Panc1 (cell line): ENCODE results near the gene SETDB1. TPM values are rescaled to one million over a fixed set of nuclear protein-coding genes. Genes with fewer than 3 reads are reported as not detected.
A peak's percentile ranks its signal among the peaks of the same experiment; 100 is the strongest.

Experiments used
- ATAC-seq: fragments of 200-7000 bp; cut with Tn5 transposase; 2 replicates; pipeline ENCODE4 v1.9.1; 2020; ENCODE audit warnings: mild to moderate bottlenecking, moderate library complexity
- BruUV-seq: library from RNA; stranded (reverse); fragments of 400-500 nt; replicated peaks from 2 replicates; lab custom pipeline; 2021; lab: Mats Ljungman, UMichigan
- CTCF ChIA-PET: fragments of 300-600 bp; sonication (Branson Sonifier 250); formaldehyde crosslinking; loops from one replicate; lab custom pipeline; 2022; ENCODE audit warnings: antibody characterized with exemption; lab: Charles Lee
- POLR2A ChIA-PET: fragments of 300-600 bp; sonication (Branson Sonifier 250); formaldehyde crosslinking; loops from one replicate; lab custom pipeline; 2022; ENCODE audit warnings: antibody characterized with exemption; lab: Charles Lee
- DNase-seq: peaks from one replicate; pipeline ENCODE4 v3.0.0-alpha.2; 2010; ENCODE audit warnings: low read depth, low spot score
- H3K27ac ChIP-seq: 2 replicates; pipeline ENCODE4 v1.5.1; 2011; ENCODE audit warnings: mild to moderate bottlenecking, low read length, inconsistent platforms
- H3K27me3 ChIP-seq: fragments of 200-500 bp; sonication (Bioruptor generic); 2 replicates; pipeline ENCODE4 v1.6.0; 2014; ENCODE audit warnings: low read length, inconsistent platforms; ENCODE audit not compliant: control insufficient read depth, insufficient read depth
- H3K36me3 ChIP-seq: fragments of 200-500 bp; sonication (Bioruptor generic); 2 replicates; pipeline ENCODE4 v1.5.1; 2014; ENCODE audit warnings: inconsistent platforms, mild to moderate bottlenecking, low read length, moderate library complexity; ENCODE audit not compliant: control insufficient read depth, insufficient read depth
- H3K4me1 ChIP-seq: 2 replicates; pipeline ENCODE4 v1.5.1; 2011; ENCODE audit warnings: inconsistent platforms, mild to moderate bottlenecking, low read length, moderate library complexity; ENCODE audit not compliant: control insufficient read depth, insufficient read depth
- H3K4me3 ChIP-seq, 2 experiments: 2 replicates each; pipeline ENCODE4 v1.5.1; 2011 to 2012; ENCODE audit warnings: low read depth in 2 of 2, low read length in 2 of 2, mild to moderate bottlenecking in 2 of 2, inconsistent platforms in 1 of 2, moderate library complexity in 1 of 2
- H3K9me3 ChIP-seq: fragments of 200-500 bp; sonication (Bioruptor generic); 2 replicates; pipeline ENCODE4 v1.5.1; 2014; ENCODE audit warnings: low read depth, mild to moderate bottlenecking, inconsistent platforms, low read length, moderate library complexity; ENCODE audit not compliant: control insufficient read depth, insufficient read depth
- CTCF ChIP-seq: fragments of 450-650 bp; IDR thresholded peaks from 2 replicates; pipeline ENCODE4 v1.5.1; 2017; ENCODE audit warnings: mild to moderate bottlenecking
- POLR2AphosphoS5 ChIP-seq: IDR thresholded peaks from 2 replicates; pipeline ENCODE4 v1.6.1; 2012; ENCODE audit warnings: mild to moderate bottlenecking, low read depth, low read length, moderate library complexity
- REST ChIP-seq, 2 experiments: IDR thresholded peaks; 2 replicates each; pipeline ENCODE4 v1.6.1; 2011 to 2012; ENCODE audit warnings: low read depth in 2 of 2, control low read depth in 1 of 2, low read length in 1 of 2, mild to moderate bottlenecking in 1 of 2, moderate library complexity in 1 of 2; ENCODE audit not compliant: insufficient read depth in 1 of 2
- SIN3A ChIP-seq: IDR thresholded peaks from 2 replicates; pipeline ENCODE4 v1.6.1; 2012; ENCODE audit warnings: low read depth, mild to moderate bottlenecking, low read length, moderate library complexity, borderline replicate concordance; ENCODE audit not compliant: insufficient read depth
- TCF7L2 ChIP-seq: IDR thresholded peaks from 2 replicates; pipeline ENCODE4 v1.6.1; 2011; ENCODE audit warnings: mild to moderate bottlenecking, low read depth, low read length, inconsistent platforms
- in situ Hi-C: cut with HindIII; loops from 2 replicates; pipeline ENCODE4 v1.10.0; 2016; ENCODE audit warnings: low sequenced_read_pairs, low pct_unique_long_range_greater_than_20kb
- intact Hi-C: fragments of 100-400 bp; cut with micrococcal nuclease; formaldehyde crosslinking; loops from one replicate; pipeline ENCODE4 v1.10.0; 2022; ENCODE audit not compliant: unreplicated experiment
- total RNA-seq: library from RNA; stranded (reverse); gene quantifications from one replicate; pipeline ENCODE4 v1.2.1, GENCODE V29; 2021; ENCODE audit not compliant: unreplicated experiment

Gene SETDB1
- total RNA-seq, 1 experiment from 2014 or later = 43.3 TPM

GRCh38 chr1:150964164-150964489, 38.0 kb downstream of the SETDB1 start:
- intact Hi-C loops = no loop called here
- TF ChIP-seq CTCF (no peak), TCF7L2 (no peak), REST (IDR thresholded peaks at IDR 0.05; ENCODE audit: insufficient read depth in 1 of 2, low read depth in 2 of 2, low read length in 1 of 2) (no peak), SIN3A (no peak), POLR2AphosphoS5 (no peak)
- Histone ChIP-seq H3K27me3 (no peaks in the 10 kb centered on the region), H3K4me3 (no peak overlapping the region), H3K36me3 (peaks cover 37% of the 10 kb centered on the region), H3K9me3 (no peaks in the 10 kb centered on the region), H3K27ac (no peak overlapping the region), H3K4me1 (peaks cover 7% of the 10 kb centered on the region; the same call in 1 of the 2 replicates)
- in situ Hi-C loops = no loop called here
- ChIA-PET POLR2A (no interaction called here), CTCF (no interaction called here)
- DNase-seq (no peak), ATAC-seq (no peak)
- no TSS peak for BruUV-seq

- BruUV-seq = TSS peak; percentile 65
- TF ChIP-seq SIN3A = no peak
- no peak for TF ChIP-seq POLR2AphosphoS5
- no peak for ATAC-seq
- Histone ChIP-seq H3K36me3 (peaks cover 37% of the 10 kb centered on the region), H3K4me3 (no peak overlapping the region), H3K27me3 (no peaks in the 10 kb centered on the region), H3K27ac (no peak overlapping the region), H3K4me1 (peaks cover 12% of the 10 kb centered on the region; the same call in 1 of the 2 replicates), H3K9me3 (no peaks in the 10 kb centered on the region)
- CTCF ChIA-PET = interaction anchor here (0.6 kb wide), 1 partner anchor 10 kb away, joined by 4 read pairs; no protein-coding TSS in a partner anchor
- DNase-seq = no peak
- intact Hi-C loops = no loop called here
- POLR2A ChIA-PET = no interaction called here
- in situ Hi-C loops = no loop called here
Measured at GRCh38 chr1:150965605-150966004, 39.4 kb downstream of the SETDB1 start.

- ChIA-PET POLR2A (no interaction called here), CTCF (interaction anchor here (0.6 kb wide), 1 partner anchor 10 kb away, joined by 4 read pairs; no protein-coding TSS in a partner anchor)
- in situ Hi-C loops = no loop called here
Measured at GRCh38 chr1:150966011-150966410, 39.8 kb downstream of the SETDB1 start.

More at GRCh38 chr1:150966011-150966410, 39.8 kb downstream of the SETDB1 start:
- Histone ChIP-seq H3K9me3 (no peaks in the 10 kb centered on the region), H3K4me1 (peaks cover 16% of the 10 kb centered on the region), H3K27me3 (no peaks in the 10 kb centered on the region), H3K27ac (peak overlapping the region; percentile 6; the same call in 1 of the 2 replicates), H3K4me3 (no peak overlapping the region), H3K36me3 (peaks cover 37% of the 10 kb centered on the region)
- intact Hi-C loops = no loop called here
- BruUV-seq = no TSS peak
- ATAC-seq = no peak
- TF ChIP-seq TCF7L2 (no peak), POLR2AphosphoS5 (peak; percentile 23; the same call in 1 of the 2 replicates), SIN3A (no peak), REST (IDR thresholded peaks at IDR 0.05; ENCODE audit: insufficient read depth in 1 of 2, low read depth in 2 of 2, low read length in 1 of 2) (no peak)
- no peak for DNase-seq
